Erythroblast (primary cell): ENCODE measurements around the gene RAB8A.

Experiments used
- GATA1 ChIP-seq: IDR thresholded peaks from 2 replicates; pipeline ENCODE4 v1.6.1; 2011; ENCODE audit warnings: low read depth, mild to moderate bottlenecking, control low read depth, low read length, moderate library complexity
- POLR2A ChIP-seq: IDR thresholded peaks from 2 replicates; pipeline ENCODE4 v1.6.1; 2011; ENCODE audit warnings: mild to moderate bottlenecking, low read length

- TF ChIP-seq POLR2A (no peak), GATA1 (no peak)
Observed at GRCh38 chr19:16135430-16136127, 23.9 kb downstream of the RAB8A start.
